ENCODE measurements around the gene C4orf50.

Gene C4orf50

GRCh38 chr4:5990446-5991160 is 27.6 kb downstream of the C4orf50 start:
- Histone ChIP-seq H3K36me3 (replicated peaks; ENCODE audit: insufficient read depth, low read length) (no peaks in the 10 kb centered on the region), H3K9me2 (replicated peaks; ENCODE audit: insufficient read depth, low read length) (no peaks in the 10 kb centered on the region), H3K9ac (ENCODE audit: low read length) (no peak overlapping the region), H3K4me1 (ENCODE audit: low read length) (peaks cover 7% of the 10 kb centered on the region), H3K79me2 (ENCODE audit: low read length) (no peaks in the 10 kb centered on the region), H3K27ac (ENCODE audit: low read length) (no peak overlapping the region), H3K9me3 (replicated peaks; ENCODE audit: insufficient read depth, low read length) (no peaks in the 10 kb centered on the region), H2AFZ (ENCODE audit: low read length) (no peak overlapping the region), H3K27me3 (replicated peaks; ENCODE audit: insufficient read depth, low read length) (no peaks in the 10 kb centered on the region; the same call in 1 of the 2 replicates), H3F3A (ENCODE audit: insufficient read depth, low read length) (0 out of 2 replicates have a peak, but pooled peaks cover 7% of the 10 kb centered on the region), H3K4me3 (ENCODE audit: low read length) (no peak overlapping the region), H4K20me1 (ENCODE audit: insufficient read depth, low read length) (no peaks in the 10 kb centered on the region), H3K4me2 (ENCODE audit: low read depth, low read length) (no peak overlapping the region)
- no peak for DNase-seq
- TF ChIP-seq EZH2 (optimal IDR thresholded peaks at IDR 0.05; ENCODE audit: low read depth, low read length) (no peak), EZH2phosphoT487 (IDR thresholded peaks at IDR 0.05; ENCODE audit: low read length) (no peak), CTCF (IDR thresholded peaks at IDR 0.05; ENCODE audit: low read length) (no peak)

- H3K36me3 ChIP-seq (replicated peaks; ENCODE audit: insufficient read depth, low read length): no peaks in the 10 kb centered on the region
These were observed 28.7 kb downstream of the C4orf50 start for GRCh38 chr4:5989236-5990225.

More at GRCh38 chr4:5989236-5990225, 28.7 kb downstream of the C4orf50 start:
- peaks cover 7% of the 10 kb centered on the region for H3K4me1 ChIP-seq (ENCODE audit: low read length)
- TF ChIP-seq CTCF (IDR thresholded peaks at IDR 0.05; ENCODE audit: low read length) (no peak), EZH2phosphoT487 (IDR thresholded peaks at IDR 0.05; ENCODE audit: low read length) (no peak), EZH2 (optimal IDR thresholded peaks at IDR 0.05; ENCODE audit: low read depth, low read length) (no peak)
- no peak overlapping the region for H2AFZ ChIP-seq (ENCODE audit: low read length)
- no peak for DNase-seq
- H3K27ac ChIP-seq (ENCODE audit: low read length): no peak overlapping the region
- H3K9ac ChIP-seq (ENCODE audit: low read length): no peak overlapping the region
- H3K27me3 ChIP-seq (replicated peaks; ENCODE audit: insufficient read depth, low read length): no peaks in the 10 kb centered on the region; the same call in 1 of the 2 replicates
- no peaks in the 10 kb centered on the region for H3K9me2 ChIP-seq (replicated peaks; ENCODE audit: insufficient read depth, low read length)
- 0 out of 2 replicates have a peak, but pooled peaks cover 7% of the 10 kb centered on the region for H3F3A ChIP-seq (ENCODE audit: insufficient read depth, low read length)
- no peaks in the 10 kb centered on the region for H3K79me2 ChIP-seq (ENCODE audit: low read length)
- no peaks in the 10 kb centered on the region for H4K20me1 ChIP-seq (ENCODE audit: insufficient read depth, low read length)
- no peak overlapping the region for H3K4me3 ChIP-seq (ENCODE audit: low read length)
- H3K9me3 ChIP-seq (replicated peaks; ENCODE audit: insufficient read depth, low read length): no peaks in the 10 kb centered on the region
- no peak overlapping the region for H3K4me2 ChIP-seq (ENCODE audit: low read depth, low read length)
